Lower leg skin (tissue), 4 donors: Measurements from ENCODE around the gene CFHR2. TPM values are rescaled to one million over a fixed set of nuclear protein-coding genes. Genes with fewer than 3 reads are reported as not detected.
"Not testable (repeated sequence)": the region's sequence is repeated elsewhere in the genome, so short reads cannot be mapped to it uniquely, and the experiment has no call there.

ENCODE experiments used
- DNase-seq, 2 donors: peaks; one replicate each; pipeline ENCODE4 v3.0.0-alpha.2; 2019; ENCODE audit warnings: low spot score in 2 of 2
- H3K4me3 ChIP-seq: fragments of 200-600 bp; sonication (generic); 2 replicates; pipeline ENCODE4 v1.5.1; 2017; ENCODE audit warnings: mild to moderate bottlenecking, low read depth; ENCODE audit not compliant: poor library complexity, severe bottlenecking
- POLR2A ChIP-seq, 2 donors: fragments of 450-650 bp; IDR thresholded peaks; one replicate each; pipeline ENCODE4 v1.6.1; 2016 to 2017; ENCODE audit warnings: antibody characterized with exemption in 2 of 2, mild to moderate bottlenecking in 1 of 2, moderate library complexity in 1 of 2
- WGBS, 2 donors: methylation state at CpG; one replicate each; pipeline ENCODE4 v1.1.5; 2018; 5-methylcytosine and 5-hydroxymethylcytosine counted together
- intact Hi-C: fragments of 100-400 bp; cut with DNase I; formaldehyde crosslinking; loops from one replicate; pipeline ENCODE4 v1.15.0; 2023; ENCODE audit warnings: low total_unique reads
- total RNA-seq, 4 donors: library from RNA; depleted of rRNA; stranded (reverse); fragments of >200 nt; gene quantifications; one replicate each; pipeline ENCODE4 v1.1.0, GENCODE V29; 2016
- TF ChIP-seq, protein P1 (sequence below), 3 donors: fragments of 450-650 bp; IDR thresholded peaks; one replicate each; pipeline ENCODE4 v1.5.1; 2016; ENCODE audit warnings: antibody characterized with exemption in 3 of 3, mild to moderate bottlenecking in 3 of 3, moderate library complexity in 2 of 3

Gene CFHR2
- total RNA-seq, 4 donors from 2014 or later, result not detected

DNA sequence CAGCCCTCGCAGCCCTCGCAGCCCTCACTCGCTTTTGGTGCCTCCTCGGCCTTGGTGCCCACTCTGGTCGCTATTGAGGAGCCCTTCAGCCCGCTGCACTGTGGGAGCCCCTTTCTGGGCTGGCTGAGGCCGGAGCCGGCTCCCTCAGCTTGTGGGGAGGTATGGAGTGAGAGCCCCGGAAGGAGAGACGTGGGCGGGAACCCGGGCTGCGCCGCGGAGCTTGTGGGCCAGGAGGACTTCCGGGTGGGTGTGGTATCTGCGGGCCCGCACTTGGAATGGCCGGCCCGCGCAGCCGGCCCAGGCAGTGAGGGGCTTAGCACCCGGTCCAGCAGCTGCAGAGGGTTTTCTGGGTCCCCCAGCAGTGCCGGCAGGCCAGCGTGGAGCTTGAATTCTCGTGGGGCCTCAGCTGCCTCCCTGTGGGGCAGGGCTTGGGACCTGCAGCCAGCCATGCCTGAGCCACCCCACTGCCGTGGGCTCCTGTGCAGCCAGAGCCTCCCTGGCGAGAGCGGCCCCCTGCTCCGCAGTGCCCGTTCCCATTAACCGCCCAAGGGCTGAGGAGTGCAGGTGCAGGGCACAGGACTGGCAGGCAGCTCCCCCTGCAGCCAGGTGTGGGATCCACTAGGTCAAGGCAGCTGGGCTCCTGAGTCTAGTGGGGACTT is 9.9 kb upstream of the CFHR2 start:
- intact Hi-C loops, result no loop called here
- WGBS, 2 donors, result 88 to 92% methylated on average over 16 to 30 of the region's 32 CpGs

DNA sequence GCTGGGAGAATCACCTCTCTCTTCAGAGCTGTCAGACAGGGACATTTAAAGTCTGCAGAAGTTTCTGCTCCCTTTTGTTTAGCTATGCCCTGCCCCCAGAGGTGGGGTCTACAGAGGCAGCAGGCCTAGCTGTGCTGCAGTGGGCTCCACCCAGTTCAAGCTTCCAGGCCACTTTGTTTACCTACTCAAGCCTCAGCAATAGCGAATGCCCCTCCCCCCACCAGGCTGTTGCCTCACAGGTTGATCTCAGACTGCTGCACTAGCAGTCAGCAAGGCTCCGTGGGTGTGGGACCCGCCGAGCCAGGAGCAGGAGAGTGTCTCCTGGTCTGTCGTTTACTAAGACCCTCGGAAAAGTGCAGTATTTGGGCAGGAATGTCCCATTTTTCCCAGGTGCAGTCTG is 2.1 kb upstream of the CFHR2 start:
- intact Hi-C loops, H3K4me3 ChIP-seq, DNase-seq: not testable (repeated sequence)
- 84 to 88% methylated on average over 6 of the region's 6 CpGs for WGBS, 2 donors

More for the DNA sequence above, 9.9 kb upstream of the CFHR2 start:
- no peak for DNase-seq
- no peak overlapping the region for H3K4me3 ChIP-seq
- TF ChIP-seq POLR2A (IDR thresholded peaks at IDR 0.05), result no peak
- TF ChIP-seq, protein P1, sequence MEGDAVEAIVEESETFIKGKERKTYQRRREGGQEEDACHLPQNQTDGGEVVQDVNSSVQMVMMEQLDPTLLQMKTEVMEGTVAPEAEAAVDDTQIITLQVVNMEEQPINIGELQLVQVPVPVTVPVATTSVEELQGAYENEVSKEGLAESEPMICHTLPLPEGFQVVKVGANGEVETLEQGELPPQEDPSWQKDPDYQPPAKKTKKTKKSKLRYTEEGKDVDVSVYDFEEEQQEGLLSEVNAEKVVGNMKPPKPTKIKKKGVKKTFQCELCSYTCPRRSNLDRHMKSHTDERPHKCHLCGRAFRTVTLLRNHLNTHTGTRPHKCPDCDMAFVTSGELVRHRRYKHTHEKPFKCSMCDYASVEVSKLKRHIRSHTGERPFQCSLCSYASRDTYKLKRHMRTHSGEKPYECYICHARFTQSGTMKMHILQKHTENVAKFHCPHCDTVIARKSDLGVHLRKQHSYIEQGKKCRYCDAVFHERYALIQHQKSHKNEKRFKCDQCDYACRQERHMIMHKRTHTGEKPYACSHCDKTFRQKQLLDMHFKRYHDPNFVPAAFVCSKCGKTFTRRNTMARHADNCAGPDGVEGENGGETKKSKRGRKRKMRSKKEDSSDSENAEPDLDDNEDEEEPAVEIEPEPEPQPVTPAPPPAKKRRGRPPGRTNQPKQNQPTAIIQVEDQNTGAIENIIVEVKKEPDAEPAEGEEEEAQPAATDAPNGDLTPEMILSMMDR (IDR thresholded peaks at IDR 0.05), result no peak

DNA sequence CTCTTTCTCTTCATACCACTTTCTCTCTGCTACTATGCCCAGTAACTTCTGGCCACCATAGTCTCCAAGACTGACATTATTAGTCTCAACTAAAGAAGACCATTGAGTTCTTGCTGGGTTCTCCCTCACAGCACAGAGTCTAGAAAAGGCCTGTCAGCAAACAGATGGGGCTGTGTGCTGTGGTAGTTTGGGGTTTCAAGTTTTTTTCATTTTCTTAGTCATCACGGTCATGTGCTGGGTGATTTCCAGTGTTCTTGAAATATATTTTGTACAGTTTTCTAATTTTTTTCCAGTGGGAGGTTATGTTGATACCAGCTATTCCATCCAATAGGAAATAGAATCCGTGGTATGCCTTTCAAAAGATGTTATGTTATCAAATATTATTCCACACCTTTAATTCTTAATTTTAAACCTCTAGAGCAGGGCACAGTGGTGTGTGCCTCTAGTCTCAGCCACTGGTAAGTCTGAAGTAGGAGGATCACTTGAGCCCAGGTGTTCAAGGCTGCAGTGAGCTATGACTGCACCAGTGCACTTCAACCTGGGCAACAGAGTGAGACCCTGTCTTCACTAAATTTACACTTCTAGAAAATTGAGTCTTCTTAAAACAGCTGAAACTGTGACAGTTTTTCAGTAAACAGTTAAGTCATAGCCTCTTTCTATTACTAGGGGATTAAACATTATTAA is 8.3 kb downstream of the CFHR2 start:
- TF ChIP-seq, protein P1 (IDR thresholded peaks at IDR 0.05), result no peak
- no peak for TF ChIP-seq POLR2A (IDR thresholded peaks at IDR 0.05)
- 72 to 74% methylated on average over 2 of the region's 2 CpGs for WGBS, 2 donors
- H3K4me3 ChIP-seq, result no peak overlapping the region
- DNase-seq, result no peak
- intact Hi-C loops, result no loop called here

DNA sequence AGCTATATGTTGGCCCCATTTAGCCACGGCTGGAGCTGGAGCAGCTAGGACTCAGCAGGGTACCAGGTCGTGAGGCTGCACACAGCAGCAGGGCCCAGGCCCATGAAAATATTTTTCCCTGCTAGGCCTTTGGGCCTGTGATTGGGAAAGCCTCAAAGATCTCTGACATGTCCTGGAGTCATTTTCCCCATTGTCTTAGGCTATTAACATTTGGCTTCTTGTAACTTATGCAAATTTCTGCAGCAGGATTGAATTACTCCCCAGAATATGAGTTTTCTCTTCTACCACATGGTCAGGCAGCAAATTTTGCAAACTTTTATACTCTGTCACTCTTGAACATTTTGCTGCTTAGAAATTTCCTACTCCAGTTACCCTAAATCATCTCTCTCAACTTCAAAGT is 11.2 kb downstream of the CFHR2 start:
- intact Hi-C loops, result no loop called here
- no peak overlapping the region for H3K4me3 ChIP-seq
- DNase-seq, result no peak
- no peak for TF ChIP-seq POLR2A (IDR thresholded peaks at IDR 0.05)
- TF ChIP-seq, protein P1 (IDR thresholded peaks at IDR 0.05), result no peak
- 61% methylated on average over 2 of the region's 2 CpGs for WGBS, 2 donors

DNA sequence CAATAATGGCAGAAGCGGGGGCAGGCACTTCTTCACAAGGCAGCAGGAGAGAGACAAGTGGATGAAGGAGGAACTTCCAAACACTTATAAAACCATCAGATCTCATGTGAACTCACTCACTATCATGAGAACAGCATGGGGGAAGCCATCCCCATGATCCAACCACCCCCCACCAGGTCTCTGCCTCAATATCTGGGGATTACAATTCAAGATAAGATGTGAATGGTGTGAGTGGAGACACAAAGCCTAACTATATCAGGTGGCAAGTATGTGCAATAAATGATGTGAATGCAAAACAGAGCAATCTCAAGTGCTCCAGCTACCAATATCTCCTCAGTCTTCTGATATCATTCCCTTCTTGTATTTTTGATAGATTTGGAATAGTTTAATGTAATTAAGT is 12.4 kb downstream of the CFHR2 start:
- intact Hi-C loops, result no loop called here
- H3K4me3 ChIP-seq, result no peak overlapping the region
- TF ChIP-seq POLR2A (IDR thresholded peaks at IDR 0.05), result no peak
- TF ChIP-seq, protein P1 (IDR thresholded peaks at IDR 0.05), result no peak
- WGBS, 2 donors, result 96 to 97% methylated on average over 1 of the region's 1 CpG
- no peak for DNase-seq

DNA sequence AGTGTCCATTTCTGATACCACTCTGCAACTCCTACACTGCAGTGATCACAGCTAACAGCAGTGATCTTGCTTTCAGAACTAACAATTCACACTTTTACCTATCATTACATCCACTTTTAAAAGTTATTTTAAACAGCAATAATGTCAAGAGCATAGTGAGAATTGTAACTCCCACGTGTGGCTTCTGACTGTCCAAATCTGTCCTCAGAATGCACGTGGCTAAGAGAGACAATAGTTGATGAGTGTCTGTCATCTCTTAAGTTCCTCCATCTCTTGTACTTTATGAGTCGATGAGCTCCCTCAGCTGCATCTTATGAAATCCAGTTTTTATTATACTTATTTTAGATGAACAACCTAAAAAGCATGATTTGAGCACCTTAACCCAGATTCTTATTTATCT is 17.3 kb downstream of the CFHR2 start:
- WGBS, 2 donors, result 74 to 75% methylated on average over 3 of the region's 3 CpGs
- intact Hi-C loops, result no loop called here
- no peak for TF ChIP-seq POLR2A (IDR thresholded peaks at IDR 0.05)
- TF ChIP-seq, protein P1 (IDR thresholded peaks at IDR 0.05), result no peak
- H3K4me3 ChIP-seq, result no peak overlapping the region
- DNase-seq, result no peak
